GM23248 (cell line): ENCODE results near the gene CDKN2A. TPM values are rescaled to one million over a fixed set of nuclear protein-coding genes. Genes with fewer than 3 reads are reported as not detected.
A peak's percentile ranks its signal among the peaks of the same experiment; 100 is the strongest.

Source experiments
- DNase-seq: peaks from one replicate; pipeline ENCODE4 v3.0.0-alpha.2; 2015
- H2AFZ ChIP-seq: fragments of 200-600 bp; sonication (generic); 2 replicates; pipeline ENCODE4 v1.6.1; 2016; ENCODE audit warnings: antibody characterized with exemption
- H3F3A ChIP-seq: fragments of 200-600 bp; sonication (generic); 2 replicates; pipeline ENCODE4 v1.6.1; 2016; ENCODE audit warnings: mild to moderate bottlenecking, antibody characterized with exemption, mixed run types; ENCODE audit not compliant: insufficient read depth
- H3K27ac ChIP-seq: fragments of 200-600 bp; sonication (generic); 2 replicates; pipeline ENCODE4 v1.5.1; 2016; ENCODE audit warnings: mild to moderate bottlenecking
- H3K27me3 ChIP-seq: fragments of 200-600 bp; sonication (generic); replicated peaks from 2 replicates; pipeline ENCODE4 v1.6.1; 2016; ENCODE audit warnings: mild to moderate bottlenecking; ENCODE audit not compliant: insufficient read depth
- H3K36me3 ChIP-seq: fragments of 200-600 bp; sonication (generic); 2 replicates; pipeline ENCODE4 v1.6.1; 2016; ENCODE audit warnings: low read depth, mild to moderate bottlenecking
- H3K4me1 ChIP-seq: fragments of 200-600 bp; sonication (generic); 2 replicates; pipeline ENCODE4 v1.6.1; 2016; ENCODE audit warnings: mild to moderate bottlenecking; ENCODE audit not compliant: insufficient read depth
- H3K4me2 ChIP-seq: fragments of 200-600 bp; sonication (generic); one replicate; pipeline ENCODE4 v1.6.1; 2016; ENCODE audit warnings: mild to moderate bottlenecking; ENCODE audit not compliant: unreplicated experiment
- H3K4me3 ChIP-seq: fragments of 200-600 bp; sonication (generic); 2 replicates; pipeline ENCODE4 v1.5.1; 2016; ENCODE audit warnings: mild to moderate bottlenecking
- H3K79me2 ChIP-seq: fragments of 200-600 bp; sonication (generic); 2 replicates; pipeline ENCODE4 v1.6.1; 2016; ENCODE audit warnings: mild to moderate bottlenecking; ENCODE audit not compliant: insufficient read depth
- H3K9ac ChIP-seq: fragments of 200-600 bp; sonication (generic); 2 replicates; pipeline ENCODE4 v1.6.1; 2016; ENCODE audit warnings: mild to moderate bottlenecking
- H3K9me2 ChIP-seq: fragments of 200-600 bp; sonication (generic); 2 replicates; pipeline ENCODE4 v1.6.1; 2016; ENCODE audit warnings: mixed run types, mild to moderate bottlenecking, moderate library complexity; ENCODE audit not compliant: insufficient read depth
- H3K9me3 ChIP-seq: fragments of 200-600 bp; sonication (generic); one replicate; pipeline ENCODE4 v1.6.1; 2017; ENCODE audit warnings: low read depth
- H4K20me1 ChIP-seq: fragments of 200-600 bp; sonication (generic); 2 replicates; pipeline ENCODE4 v1.6.0; 2016; ENCODE audit not compliant: insufficient read depth
- EZH2 ChIP-seq: fragments of 200-600 bp; sonication (generic); IDR thresholded peaks from 2 replicates; pipeline ENCODE4 v1.6.1; 2018; ENCODE audit warnings: antibody characterized with exemption, mild to moderate bottlenecking; ENCODE audit not compliant: insufficient read depth, poor library complexity, severe bottlenecking
- EZH2phosphoT487 ChIP-seq: fragments of 200-600 bp; sonication (generic); IDR thresholded peaks from 2 replicates; pipeline ENCODE4 v1.6.1; 2018; ENCODE audit warnings: antibody characterized with exemption, moderate library complexity, mild to moderate bottlenecking, low read depth; ENCODE audit not compliant: insufficient read depth
- WGBS, 2 experiments: methylation state at CpG; one replicate each; pipeline ENCODE4 v1.1.6; 2015 to 2017; ENCODE audit warnings: low lambda C conversion rate in 2 of 2, low coverage in 1 of 2; ENCODE audit errors: missing lambda C conversion rate in 2 of 2; 5-methylcytosine and 5-hydroxymethylcytosine counted together
- in situ Hi-C: fragments of 300-500 bp; cut with MboI; formaldehyde crosslinking; loops from 2 replicates; pipeline ENCODE4 v1.15.0; 2020
- polyA plus RNA-seq: library from polyadenylated mRNA; unstranded; fragments of >200 nt; fragmentation: Nextera tagmentation; extraction: Ambion mirVana; gene quantifications from 2 replicates; pipeline ENCODE4 v1.2.1, GENCODE V29; 2016
- total RNA-seq: library from RNA; depleted of rRNA; stranded (reverse); fragments of >200 nt; shearing (Covaris generic); gene quantifications from 2 replicates; pipeline ENCODE4 v1.2.3, GENCODE V29; 2014

The CDKN2A gene
- total and polyA plus RNA-seq, 2 experiments from 2014 or later, result 27.3 to 42.2 TPM

DNA sequence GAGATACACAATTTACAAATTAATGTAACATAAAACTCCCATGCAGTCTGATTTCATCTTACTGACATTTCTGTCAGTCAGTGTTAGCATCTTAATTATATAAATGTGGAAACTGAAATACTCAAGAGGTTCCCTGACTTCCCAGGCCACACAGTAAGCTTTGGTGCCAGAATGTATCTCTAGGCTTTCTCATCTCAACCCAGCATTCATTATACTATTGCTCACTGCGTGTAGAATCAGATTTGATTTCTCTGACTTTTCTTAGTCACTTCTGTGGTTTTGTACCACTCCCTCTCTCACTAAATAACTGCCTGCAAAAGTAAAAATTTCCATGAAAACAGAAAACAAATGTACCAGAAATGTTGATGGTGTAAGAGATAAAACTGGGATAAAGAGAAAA lies 46.6 kb upstream of the CDKN2A start:
- H3K9ac ChIP-seq, result peak overlapping the region; percentile 36; the same call in 1 of the 2 replicates
- H3K9me3 ChIP-seq, result no peaks in the 10 kb centered on the region
- peaks cover 62% of the 10 kb centered on the region for H3K4me1 ChIP-seq
- WGBS, 2 experiments, result 0 to 4% methylated on average over 1 of the region's 1 CpG
- H3K27me3 ChIP-seq, result no peaks in the 10 kb centered on the region
- H3K79me2 ChIP-seq, result no peaks in the 10 kb centered on the region
- H3K36me3 ChIP-seq, result no peaks in the 10 kb centered on the region
- peak overlapping the region; percentile 5; the same call in 1 of the 2 replicates for H3K4me3 ChIP-seq
- DNase-seq, result peak; percentile 90
- peak overlapping the region; percentile 45 for H3K4me2 ChIP-seq
- H2AFZ ChIP-seq, result no peak overlapping the region
- peak overlapping the region; percentile 79 for H3K27ac ChIP-seq
- peaks cover 37% of the 10 kb centered on the region for H3F3A ChIP-seq
- in situ Hi-C loops, result no loop called here
- H3K9me2 ChIP-seq, result no peaks in the 10 kb centered on the region
- no peaks in the 10 kb centered on the region for H4K20me1 ChIP-seq
- TF ChIP-seq EZH2phosphoT487, result 0 out of 2 replicates have a peak, but pooled peaks have one; percentile 63
- TF ChIP-seq EZH2, result no peak

DNA sequence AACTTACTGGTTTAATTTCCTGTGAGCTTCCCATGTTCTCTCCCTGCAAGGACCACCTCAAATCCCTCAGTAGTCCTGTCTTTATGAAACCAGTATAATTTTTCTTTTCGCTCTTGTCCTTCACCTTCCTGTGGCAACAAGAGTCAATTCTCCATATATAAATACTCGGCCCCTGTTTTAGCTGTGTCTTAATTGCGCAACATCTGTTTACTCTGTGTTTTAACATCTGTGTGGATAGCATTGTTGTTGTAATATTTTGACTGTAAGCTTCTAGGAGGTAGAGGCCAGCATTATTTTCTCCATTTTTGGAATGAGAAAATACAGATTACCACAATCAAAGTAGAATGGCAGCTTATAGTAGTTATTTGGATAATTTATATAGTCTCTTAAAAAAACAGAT lies 45.1 kb upstream of the CDKN2A start:
- Histone ChIP-seq H3K79me2 (no peaks in the 10 kb centered on the region), H4K20me1 (no peaks in the 10 kb centered on the region), H3K4me1 (peaks cover 56% of the 10 kb centered on the region), H3F3A (peaks cover 28% of the 10 kb centered on the region), H3K4me2 (no peak overlapping the region), H3K9ac (no peak overlapping the region), H3K36me3 (no peaks in the 10 kb centered on the region), H2AFZ (no peak overlapping the region), H3K27ac (no peak overlapping the region), H3K9me3 (no peaks in the 10 kb centered on the region), H3K27me3 (no peaks in the 10 kb centered on the region), H3K4me3 (no peak overlapping the region), H3K9me2 (no peaks in the 10 kb centered on the region)
- no peak for DNase-seq
- WGBS, 2 experiments, result 94 to 96% methylated on average over 3 of the region's 3 CpGs
- TF ChIP-seq EZH2, result no peak
- TF ChIP-seq EZH2phosphoT487, result no peak
- in situ Hi-C loops, result no loop called here

DNA sequence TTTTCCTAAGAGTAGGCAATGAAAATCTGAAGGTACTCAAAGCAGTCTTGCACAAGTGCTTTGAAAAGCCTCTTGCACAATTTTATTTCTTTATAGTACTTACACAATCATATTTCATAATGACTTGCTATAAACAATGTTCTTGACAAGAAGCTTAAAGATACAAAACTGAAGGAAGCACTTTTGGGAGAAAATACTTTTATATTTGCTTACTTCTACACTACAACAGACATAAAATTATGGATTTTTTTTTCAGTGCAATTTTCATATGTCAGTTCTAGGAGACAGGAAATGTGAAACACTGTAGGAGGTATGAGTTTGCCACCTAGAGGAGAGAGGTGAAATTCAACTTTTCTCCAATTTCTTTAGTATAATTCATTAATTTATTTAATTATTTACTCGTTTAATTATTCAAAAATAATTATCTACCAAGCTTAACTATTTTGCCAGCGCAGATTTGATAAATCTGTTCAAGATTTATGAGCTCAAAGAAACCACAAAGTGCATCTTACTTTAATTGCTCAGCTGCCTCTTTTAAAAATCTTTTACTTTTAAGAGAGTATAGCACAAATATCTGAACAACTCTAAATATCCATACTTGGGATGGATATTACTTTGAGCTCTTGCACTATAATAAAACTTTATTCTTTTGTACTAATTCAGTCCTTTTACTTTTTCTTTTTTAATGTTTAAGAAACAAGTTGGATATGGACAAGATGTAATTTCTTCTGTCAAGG lies 43.9 kb upstream of the CDKN2A start:
- Histone ChIP-seq H3K4me1 (peaks cover 51% of the 10 kb centered on the region), H3F3A (peaks cover 28% of the 10 kb centered on the region), H3K79me2 (no peaks in the 10 kb centered on the region), H3K27me3 (no peaks in the 10 kb centered on the region), H3K4me2 (peak overlapping the region; percentile 10), H4K20me1 (no peaks in the 10 kb centered on the region), H3K9me3 (no peaks in the 10 kb centered on the region), H3K9me2 (no peaks in the 10 kb centered on the region), H3K27ac (no peak overlapping the region), H2AFZ (no peak overlapping the region), H3K36me3 (no peaks in the 10 kb centered on the region), H3K9ac (no peak overlapping the region), H3K4me3 (no peak overlapping the region)
- peak; percentile 71 for DNase-seq
- in situ Hi-C loops, result no loop called here
- TF ChIP-seq EZH2phosphoT487, result no peak
- no peak for TF ChIP-seq EZH2
- 17 to 29% methylated on average over 2 of the region's 2 CpGs for WGBS, 2 experiments

DNA sequence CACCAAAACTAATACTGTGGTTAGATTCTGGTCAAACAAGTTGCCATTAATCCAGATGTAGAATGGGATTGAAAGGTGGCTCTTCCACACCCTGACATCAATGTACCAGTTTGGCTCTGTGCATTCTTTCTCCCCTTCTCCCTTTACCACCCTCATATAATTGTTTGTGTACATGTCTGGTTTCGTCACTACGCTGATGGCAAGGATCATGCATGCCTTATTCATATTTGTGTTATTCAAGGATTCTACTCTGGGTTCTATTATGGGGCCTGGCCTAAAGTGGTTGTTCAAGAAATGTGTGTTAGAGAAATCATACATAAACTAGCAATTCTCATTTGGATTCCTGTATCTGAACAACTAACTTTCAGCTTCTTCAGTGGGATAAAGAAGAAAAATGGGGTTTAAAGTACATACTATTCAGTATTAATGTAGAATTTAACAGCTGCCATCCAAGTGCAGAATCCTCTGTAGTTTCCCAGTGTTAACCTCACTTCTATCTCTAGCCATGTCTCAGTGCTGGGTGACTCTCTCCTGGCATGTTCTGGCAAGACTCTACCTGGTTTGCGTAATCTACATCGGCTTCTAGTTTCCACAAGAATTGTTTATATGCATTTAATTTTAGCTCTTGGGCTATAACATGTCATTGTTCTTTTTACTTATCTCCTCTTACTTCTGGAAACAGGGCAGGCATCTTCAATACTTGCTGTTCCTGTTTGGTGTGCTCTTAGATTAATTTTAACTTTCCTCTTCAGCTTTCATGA lies 42.9 kb upstream of the CDKN2A start:
- H3K9me2 ChIP-seq, result no peaks in the 10 kb centered on the region
- no peak overlapping the region for H3K27ac ChIP-seq
- H4K20me1 ChIP-seq, result no peaks in the 10 kb centered on the region
- peaks cover 23% of the 10 kb centered on the region for H3F3A ChIP-seq
- H3K79me2 ChIP-seq, result no peaks in the 10 kb centered on the region
- H3K4me3 ChIP-seq, result no peak overlapping the region
- no peaks in the 10 kb centered on the region for H3K9me3 ChIP-seq
- no peaks in the 10 kb centered on the region for H3K36me3 ChIP-seq
- H3K27me3 ChIP-seq, result no peaks in the 10 kb centered on the region
- no peak overlapping the region for H3K4me2 ChIP-seq
- peak; percentile 40 for DNase-seq
- H3K4me1 ChIP-seq, result peaks cover 46% of the 10 kb centered on the region
- no peak overlapping the region for H3K9ac ChIP-seq
- 80 to 85% methylated on average over 4 of the region's 4 CpGs for WGBS, 2 experiments
- no peak overlapping the region; the same call in 1 of the 2 replicates for H2AFZ ChIP-seq
- in situ Hi-C loops, result no loop called here
- TF ChIP-seq EZH2phosphoT487 (no peak), EZH2 (no peak)
